Measurements from ENCODE around the gene ACER3.
"Not testable (repeated sequence)": the region's sequence is repeated elsewhere in the genome, so short reads cannot be mapped to it uniquely, and the experiment has no call there.

ACER3 gene

GRCh38 chr11:76836613-76837291 lies 24.0 kb upstream of the ACER3 start:
- peak in 1 of 14 donors; percentile 59 for DNase-seq

GRCh38 chr11:76837696-76838677 lies 22.7 kb upstream of the ACER3 start:
- no peak for DNase-seq

GRCh38 chr11:76838678-76839068 lies 22.0 kb upstream of the ACER3 start:
- DNase-seq, result no peak

- no peak for DNase-seq
Measured at GRCh38 chr11:76839311-76839710, 21.4 kb upstream of the ACER3 start.

- no peak for DNase-seq
Measured at GRCh38 chr11:76841923-76842452, 18.7 kb upstream of the ACER3 start.

GRCh38 chr11:76843907-76844306 lies 16.8 kb upstream of the ACER3 start:
- DNase-seq, result no peak

GRCh38 chr11:76844511-76844910 lies 16.2 kb upstream of the ACER3 start:
- no peak for DNase-seq

GRCh38 chr11:76845069-76845468 lies 15.6 kb upstream of the ACER3 start:
- DNase-seq, result no peak

GRCh38 chr11:76846441-76846840 lies 14.3 kb upstream of the ACER3 start:
- no peak for DNase-seq

- DNase-seq, result no peak
Measured at GRCh38 chr11:76849376-76849775, 11.3 kb upstream of the ACER3 start.

GRCh38 chr11:76850130-76850529 lies 10.6 kb upstream of the ACER3 start:
- no peak for DNase-seq

GRCh38 chr11:76850815-76851214 lies 9.9 kb upstream of the ACER3 start:
- peak in 1 of 14 donors; percentile 16 for DNase-seq

- DNase-seq, result no peak
Measured at GRCh38 chr11:76854709-76855108, 6.0 kb upstream of the ACER3 start.

- DNase-seq, result not testable (repeated sequence)
Measured at GRCh38 chr11:76855670-76856069, 5.0 kb upstream of the ACER3 start.

GRCh38 chr11:76856106-76856505 lies 4.6 kb upstream of the ACER3 start:
- no peak for DNase-seq

GRCh38 chr11:76856571-76856970 lies 4.1 kb upstream of the ACER3 start:
- no peak for DNase-seq

- DNase-seq, result no peak
Measured at GRCh38 chr11:76857781-76858410, 2.8 kb upstream of the ACER3 start.

- peak in 1 of 14 donors; percentile 14 for DNase-seq
Measured at GRCh38 chr11:76859708-76860227, 950 bp upstream of the ACER3 start.

GRCh38 chr11:76861490-76861953 lies 804 bp downstream of the ACER3 start:
- DNase-seq, result peak in 1 of 14 donors; percentile 40

GRCh38 chr11:76862794-76863193 lies 2.1 kb downstream of the ACER3 start:
- DNase-seq, result not testable (repeated sequence)

GRCh38 chr11:76863196-76863777 lies 2.6 kb downstream of the ACER3 start:
- DNase-seq, result no peak
